ENCODE results near the gene SPEN. TPM values are rescaled to one million over a fixed set of nuclear protein-coding genes. Genes with fewer than 3 reads are reported as not detected.

SPEN gene
- polyA plus RNA-seq, 1 of the 3 experiments (the other 2 are of a cell fraction) = 6.1 TPM

- TF ChIP-seq NRF1 (IDR thresholded peaks at IDR 0.05; ENCODE audit: low read depth, low read length) (no peak), CHD2 (IDR thresholded peaks at IDR 0.05; ENCODE audit: low read length, partially characterized antibody) (no peak), USF1 (IDR thresholded peaks at IDR 0.05; ENCODE audit: borderline replicate concordance, low read depth) (no peak), JUND (IDR thresholded peaks at IDR 0.05) (no peak), RAD21 (IDR thresholded peaks at IDR 0.05; ENCODE audit: low read length) (no peak), RFX5 (IDR thresholded peaks at IDR 0.05; ENCODE audit: low read length) (no peak), CTCF (IDR thresholded peaks at IDR 0.05) (no peak), SIN3A (IDR thresholded peaks at IDR 0.05; ENCODE audit: borderline replicate concordance, low read depth, low read length) (no peak), SMC3 (IDR thresholded peaks at IDR 0.05; ENCODE audit: low read depth, low read length) (no peak), GATA2 (CRISPR knock-in tag; IDR thresholded peaks at IDR 0.05) (no peak), RCOR1 (IDR thresholded peaks at IDR 0.05; ENCODE audit: low read length) (no peak), ELF1 (IDR thresholded peaks at IDR 0.05) (no peak), RXRA (IDR thresholded peaks at IDR 0.05; ENCODE audit: borderline replicate concordance, low read depth) (no peak), NFIC (IDR thresholded peaks at IDR 0.05; ENCODE audit: borderline replicate concordance) (no peak), FOSL2 (IDR thresholded peaks at IDR 0.05; ENCODE audit: borderline replicate concordance, low read depth) (no peak), GABPA (IDR thresholded peaks at IDR 0.05; ENCODE audit: low read depth) (no peak), MAX (IDR thresholded peaks at IDR 0.05; ENCODE audit: low read depth) (no peak)
- TF ChIP-seq, protein P1, sequence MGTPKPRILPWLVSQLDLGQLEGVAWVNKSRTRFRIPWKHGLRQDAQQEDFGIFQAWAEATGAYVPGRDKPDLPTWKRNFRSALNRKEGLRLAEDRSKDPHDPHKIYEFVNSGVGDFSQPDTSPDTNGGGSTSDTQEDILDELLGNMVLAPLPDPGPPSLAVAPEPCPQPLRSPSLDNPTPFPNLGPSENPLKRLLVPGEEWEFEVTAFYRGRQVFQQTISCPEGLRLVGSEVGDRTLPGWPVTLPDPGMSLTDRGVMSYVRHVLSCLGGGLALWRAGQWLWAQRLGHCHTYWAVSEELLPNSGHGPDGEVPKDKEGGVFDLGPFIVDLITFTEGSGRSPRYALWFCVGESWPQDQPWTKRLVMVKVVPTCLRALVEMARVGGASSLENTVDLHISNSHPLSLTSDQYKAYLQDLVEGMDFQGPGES (IDR thresholded peaks at IDR 0.05; ENCODE audit: low read depth, low read length) = no peak
- TF ChIP-seq, protein P2, sequence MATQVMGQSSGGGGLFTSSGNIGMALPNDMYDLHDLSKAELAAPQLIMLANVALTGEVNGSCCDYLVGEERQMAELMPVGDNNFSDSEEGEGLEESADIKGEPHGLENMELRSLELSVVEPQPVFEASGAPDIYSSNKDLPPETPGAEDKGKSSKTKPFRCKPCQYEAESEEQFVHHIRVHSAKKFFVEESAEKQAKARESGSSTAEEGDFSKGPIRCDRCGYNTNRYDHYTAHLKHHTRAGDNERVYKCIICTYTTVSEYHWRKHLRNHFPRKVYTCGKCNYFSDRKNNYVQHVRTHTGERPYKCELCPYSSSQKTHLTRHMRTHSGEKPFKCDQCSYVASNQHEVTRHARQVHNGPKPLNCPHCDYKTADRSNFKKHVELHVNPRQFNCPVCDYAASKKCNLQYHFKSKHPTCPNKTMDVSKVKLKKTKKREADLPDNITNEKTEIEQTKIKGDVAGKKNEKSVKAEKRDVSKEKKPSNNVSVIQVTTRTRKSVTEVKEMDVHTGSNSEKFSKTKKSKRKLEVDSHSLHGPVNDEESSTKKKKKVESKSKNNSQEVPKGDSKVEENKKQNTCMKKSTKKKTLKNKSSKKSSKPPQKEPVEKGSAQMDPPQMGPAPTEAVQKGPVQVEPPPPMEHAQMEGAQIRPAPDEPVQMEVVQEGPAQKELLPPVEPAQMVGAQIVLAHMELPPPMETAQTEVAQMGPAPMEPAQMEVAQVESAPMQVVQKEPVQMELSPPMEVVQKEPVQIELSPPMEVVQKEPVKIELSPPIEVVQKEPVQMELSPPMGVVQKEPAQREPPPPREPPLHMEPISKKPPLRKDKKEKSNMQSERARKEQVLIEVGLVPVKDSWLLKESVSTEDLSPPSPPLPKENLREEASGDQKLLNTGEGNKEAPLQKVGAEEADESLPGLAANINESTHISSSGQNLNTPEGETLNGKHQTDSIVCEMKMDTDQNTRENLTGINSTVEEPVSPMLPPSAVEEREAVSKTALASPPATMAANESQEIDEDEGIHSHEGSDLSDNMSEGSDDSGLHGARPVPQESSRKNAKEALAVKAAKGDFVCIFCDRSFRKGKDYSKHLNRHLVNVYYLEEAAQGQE (IDR thresholded peaks at IDR 0.05; ENCODE audit: low read depth, low read length) = no peak
- no peak overlapping the region for H3K9ac ChIP-seq
- ChIA-PET CTCF (no interaction called here), POLR2A (no interaction called here)
- peaks cover 17% of the 10 kb centered on the region; the same call in 1 of the 2 replicates for H3K79me2 ChIP-seq (ENCODE audit: insufficient read depth)
- no peaks in the 10 kb centered on the region for H3K27me3 ChIP-seq (ENCODE audit: insufficient read depth)
- no peak overlapping the region for H2AFZ ChIP-seq (ENCODE audit: low read depth)
- H3F3A ChIP-seq (replicated peaks; ENCODE audit: insufficient read depth) = peaks cover 11% of the 10 kb centered on the region
- H3K9me3 ChIP-seq = no peaks in the 10 kb centered on the region
- H3K4me3 ChIP-seq (ENCODE audit: low read depth in 2 of 2, low read length in 1 of 2) = no peak overlapping the region
- 93% methylated on average over 3 of the region's 5 CpGs for WGBS (ENCODE audit: low lambda C conversion rate)
- H3K9me2 ChIP-seq = no peaks in the 10 kb centered on the region
- no peak overlapping the region for H3K27ac ChIP-seq (ENCODE audit: low read depth in 2 of 2, low read length in 1 of 2)
- H4K20me1 ChIP-seq (ENCODE audit: insufficient read depth) = no peaks in the 10 kb centered on the region
- no peak overlapping the region for H3K4me2 ChIP-seq
- peaks cover 0 to 20% of the 10 kb centered on the region in 2 experiments; a peak in 1 of 4 replicates for H3K4me1 ChIP-seq (ENCODE audit: control insufficient read depth in 1 of 2, insufficient read depth in 2 of 2, low read depth in 1 of 2, low read length in 1 of 2)
- H3K36me3 ChIP-seq (replicated peaks in 1 of 2; ENCODE audit: control insufficient read depth in 1 of 2, insufficient read depth in 2 of 2, low read length in 1 of 2) = peaks cover 43 to 78% of the 10 kb centered on the region in 2 experiments
- no peak for DNase-seq
These were observed 86.2 kb downstream of the SPEN start for GRCh38 chr1:15933684-15934083.
